PC-3 (cell line): ENCODE results near the gene AK4. TPM values are rescaled to one million over a fixed set of nuclear protein-coding genes. Genes with fewer than 3 reads are reported as not detected.

Experiments used
- ATAC-seq: fragments of 200-7000 bp; cut with Tn5 transposase; 2 replicates; pipeline ENCODE4 v1.9.1; 2020; ENCODE audit warnings: mild to moderate bottlenecking, moderate library complexity
- BruUV-seq: library from RNA; stranded (reverse); fragments of 400-500 nt; replicated peaks from 2 replicates; lab custom pipeline; 2021; lab: Mats Ljungman, UMichigan
- CTCF ChIA-PET: fragments of 300-600 bp; sonication (Branson Sonifier 250); formaldehyde crosslinking; loops from one replicate; lab custom pipeline; 2022; ENCODE audit warnings: antibody characterized with exemption; lab: Charles Lee
- POLR2A ChIA-PET: fragments of 300-600 bp; sonication (Branson Sonifier 250); formaldehyde crosslinking; loops from one replicate; lab custom pipeline; 2022; ENCODE audit warnings: antibody characterized with exemption; ENCODE audit not compliant: unreplicated experiment; lab: Charles Lee
- DNase-seq: peaks from one replicate; pipeline ENCODE4 v3.0.0-alpha.2; 2015
- H2AFZ ChIP-seq: fragments of 300-600 bp; sonication (generic); 2 replicates; pipeline ENCODE4 v1.6.0; 2016; ENCODE audit warnings: antibody characterized with exemption, low read length
- H3F3A ChIP-seq: fragments of 300-600 bp; sonication (generic); one replicate; pipeline ENCODE4 v1.6.0; 2017; ENCODE audit warnings: antibody characterized with exemption, low read length, control low read depth, mild to moderate bottlenecking; ENCODE audit not compliant: unreplicated experiment
- H3K27ac ChIP-seq: fragments of 300-600 bp; sonication (generic); 2 replicates; pipeline ENCODE4 v1.5.1; 2016; ENCODE audit warnings: mild to moderate bottlenecking, low read length
- H3K27me3 ChIP-seq: fragments of 300-600 bp; sonication (generic); 2 replicates; pipeline ENCODE4 v1.6.1; 2016; ENCODE audit warnings: low read length, mixed read lengths
- H3K36me3 ChIP-seq: fragments of 300-600 bp; sonication (generic); 2 replicates; pipeline ENCODE4 v1.6.1; 2016; ENCODE audit warnings: low read depth, mixed run types, low read length, mixed read lengths
- H3K4me1 ChIP-seq: fragments of 300-600 bp; sonication (generic); 2 replicates; pipeline ENCODE4 v1.5.1; 2016; ENCODE audit warnings: low read length; ENCODE audit not compliant: insufficient read depth
- H3K4me2 ChIP-seq: fragments of 300-600 bp; sonication (generic); 2 replicates; pipeline ENCODE4 v1.6.0; 2016; ENCODE audit warnings: low read length
- H3K4me3 ChIP-seq: fragments of 300-600 bp; sonication (generic); 2 replicates; pipeline ENCODE4 v1.5.1; 2016; ENCODE audit warnings: mild to moderate bottlenecking, low read length, mixed read lengths
- H3K79me2 ChIP-seq: fragments of 300-600 bp; sonication (generic); 2 replicates; pipeline ENCODE4 v1.6.1; 2017; ENCODE audit warnings: low read length, mixed read lengths
- H3K9ac ChIP-seq: fragments of 300-600 bp; sonication (generic); 2 replicates; pipeline ENCODE4 v1.6.0; 2016; ENCODE audit warnings: mild to moderate bottlenecking, low read length
- H3K9me2 ChIP-seq: fragments of 300-600 bp; sonication (generic); replicated peaks from 2 replicates; pipeline ENCODE4 v1.6.1; 2016; ENCODE audit warnings: mixed run types, low read length, mixed read lengths
- H3K9me3 ChIP-seq: fragments of 300-600 bp; sonication (generic); 2 replicates; pipeline ENCODE4 v1.6.1; 2016; ENCODE audit warnings: low read length, mixed read lengths
- H4K20me1 ChIP-seq: fragments of 300-600 bp; sonication (generic); 2 replicates; pipeline ENCODE4 v1.6.1; 2016; ENCODE audit warnings: low read length, mixed read lengths
- EZH2 ChIP-seq: fragments of 300-600 bp; sonication (generic); IDR thresholded peaks from one replicate; pipeline ENCODE4 v1.6.1; 2017; ENCODE audit warnings: antibody characterized with exemption, mild to moderate bottlenecking, low read length; ENCODE audit not compliant: unreplicated experiment
- EZH2phosphoT487 ChIP-seq: fragments of 300-600 bp; sonication (generic); IDR thresholded peaks from 2 replicates; pipeline ENCODE4 v1.6.1; 2018; ENCODE audit warnings: mild to moderate bottlenecking, antibody characterized with exemption, low read length, borderline replicate concordance
- intact Hi-C: fragments of 100-400 bp; cut with micrococcal nuclease; formaldehyde crosslinking; loops from 2 replicates; pipeline ENCODE4 v1.9.0; 2023
- total RNA-seq: library from RNA; depleted of rRNA; stranded (reverse); fragments of >200 nt; gene quantifications from 2 replicates; pipeline ENCODE4 v1.2.3, GENCODE V29; 2014
- TF ChIP-seq, protein P1 (sequence below): fragments of 300-600 bp; sonication (generic); conservative IDR thresholded peaks from 2 replicates; pipeline ENCODE4 v1.5.1; 2017; ENCODE audit warnings: antibody characterized with exemption, low read depth, mild to moderate bottlenecking, low read length

The AK4 gene
- total RNA-seq, 1 experiment from 2014 or later = 98.9 TPM

GRCh38 chr1:65105596-65105995 lies 42.4 kb upstream of the AK4 start:
- intact Hi-C loops = no loop called here
- Histone ChIP-seq H3K9ac (no peak overlapping the region), H3K9me2 (no peaks in the 10 kb centered on the region), H3F3A (no peaks in the 10 kb centered on the region), H3K4me2 (no peak overlapping the region), H3K79me2 (no peaks in the 10 kb centered on the region), H4K20me1 (no peaks in the 10 kb centered on the region), H3K27ac (no peak overlapping the region), H2AFZ (no peak overlapping the region), H3K9me3 (no peaks in the 10 kb centered on the region), H3K4me1 (peaks cover 10% of the 10 kb centered on the region), H3K4me3 (no peak overlapping the region), H3K36me3 (no peaks in the 10 kb centered on the region), H3K27me3 (no peaks in the 10 kb centered on the region)
- TF ChIP-seq EZH2 (no peak), EZH2phosphoT487 (no peak)
- TF ChIP-seq, protein P1, sequence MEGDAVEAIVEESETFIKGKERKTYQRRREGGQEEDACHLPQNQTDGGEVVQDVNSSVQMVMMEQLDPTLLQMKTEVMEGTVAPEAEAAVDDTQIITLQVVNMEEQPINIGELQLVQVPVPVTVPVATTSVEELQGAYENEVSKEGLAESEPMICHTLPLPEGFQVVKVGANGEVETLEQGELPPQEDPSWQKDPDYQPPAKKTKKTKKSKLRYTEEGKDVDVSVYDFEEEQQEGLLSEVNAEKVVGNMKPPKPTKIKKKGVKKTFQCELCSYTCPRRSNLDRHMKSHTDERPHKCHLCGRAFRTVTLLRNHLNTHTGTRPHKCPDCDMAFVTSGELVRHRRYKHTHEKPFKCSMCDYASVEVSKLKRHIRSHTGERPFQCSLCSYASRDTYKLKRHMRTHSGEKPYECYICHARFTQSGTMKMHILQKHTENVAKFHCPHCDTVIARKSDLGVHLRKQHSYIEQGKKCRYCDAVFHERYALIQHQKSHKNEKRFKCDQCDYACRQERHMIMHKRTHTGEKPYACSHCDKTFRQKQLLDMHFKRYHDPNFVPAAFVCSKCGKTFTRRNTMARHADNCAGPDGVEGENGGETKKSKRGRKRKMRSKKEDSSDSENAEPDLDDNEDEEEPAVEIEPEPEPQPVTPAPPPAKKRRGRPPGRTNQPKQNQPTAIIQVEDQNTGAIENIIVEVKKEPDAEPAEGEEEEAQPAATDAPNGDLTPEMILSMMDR = no peak
- POLR2A ChIA-PET = no interaction called here
- no TSS peak for BruUV-seq
- peak; percentile 45 for DNase-seq
- CTCF ChIA-PET = interaction anchor here (0.5 kb wide), 1 partner anchor 366 kb away, joined by 4 read pairs; no protein-coding TSS in a partner anchor
- ATAC-seq = no peak

DNA sequence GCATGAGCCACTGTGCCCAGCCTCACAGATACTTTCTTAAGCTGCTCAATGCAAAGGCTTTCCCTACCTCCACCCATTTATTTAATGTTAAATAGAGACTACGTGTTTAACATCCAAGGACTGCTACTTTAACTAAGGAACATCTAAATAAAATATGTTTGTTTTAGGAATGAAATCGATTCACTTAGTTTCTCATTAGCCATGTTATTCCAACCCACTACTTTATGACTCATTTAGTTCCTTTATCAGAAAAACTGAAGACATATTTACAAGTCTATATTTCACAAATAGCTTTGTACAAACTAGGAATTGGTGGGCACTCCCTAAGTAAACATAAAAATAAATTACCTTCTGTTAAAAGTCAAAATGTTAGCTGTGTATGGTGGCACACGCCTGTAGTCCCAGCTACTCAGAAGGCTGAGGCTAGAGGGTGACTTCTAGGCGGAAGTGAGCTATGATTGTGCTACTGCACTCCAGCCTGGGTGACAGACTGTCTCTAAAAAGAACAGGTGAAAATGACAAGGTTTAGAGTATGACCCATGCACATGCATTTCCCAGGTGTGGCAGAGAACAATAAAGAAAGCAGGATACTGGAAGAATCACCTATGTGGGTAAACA lies 39.9 kb upstream of the AK4 start:
- peaks cover 10% of the 10 kb centered on the region for H3K4me1 ChIP-seq
- peak overlapping the region; percentile 33 for H3K4me2 ChIP-seq
- ATAC-seq (peak; percentile 70), DNase-seq (peak; percentile 28)
- no peaks in the 10 kb centered on the region for H3F3A ChIP-seq
- intact Hi-C loops = no loop called here
- TF ChIP-seq EZH2 (no peak), EZH2phosphoT487 (no peak)
- TF ChIP-seq, protein P1 = no peak
- H3K27ac ChIP-seq = no peak overlapping the region
- no peaks in the 10 kb centered on the region for H3K9me2 ChIP-seq
- H4K20me1 ChIP-seq = no peaks in the 10 kb centered on the region
- H3K4me3 ChIP-seq = no peak overlapping the region
- H3K79me2 ChIP-seq = no peaks in the 10 kb centered on the region
- no peak overlapping the region for H3K9ac ChIP-seq
- H3K27me3 ChIP-seq = no peaks in the 10 kb centered on the region
- H3K36me3 ChIP-seq = no peaks in the 10 kb centered on the region
- POLR2A ChIA-PET = no interaction called here
- no peaks in the 10 kb centered on the region for H3K9me3 ChIP-seq
- BruUV-seq = no TSS peak
- CTCF ChIA-PET = no interaction called here
- no peak overlapping the region for H2AFZ ChIP-seq

DNA sequence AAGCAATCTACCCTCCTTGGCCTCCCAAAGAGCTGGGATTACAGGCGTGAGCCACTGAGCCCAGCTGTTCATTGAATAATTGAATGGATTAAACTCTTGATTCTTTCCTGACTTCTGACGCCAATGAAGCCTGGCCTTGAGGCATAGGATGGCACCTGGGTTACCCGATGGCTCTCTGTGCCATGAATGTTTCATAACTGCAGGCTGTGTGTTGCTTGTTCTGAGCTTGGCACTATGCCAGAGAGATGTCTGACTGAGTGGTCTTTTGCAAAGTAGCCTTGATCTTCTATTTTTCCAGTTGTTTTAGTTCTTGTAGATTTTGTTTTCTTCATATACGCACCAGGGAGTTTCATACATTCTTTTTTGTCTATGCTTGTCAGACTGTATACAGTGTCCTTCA lies 38.5 kb upstream of the AK4 start:
- POLR2A ChIA-PET = no interaction called here
- Histone ChIP-seq H2AFZ (no peak overlapping the region), H3K27me3 (no peaks in the 10 kb centered on the region), H3F3A (no peaks in the 10 kb centered on the region), H3K9me2 (no peaks in the 10 kb centered on the region), H3K79me2 (no peaks in the 10 kb centered on the region), H3K9me3 (no peaks in the 10 kb centered on the region), H3K4me3 (no peak overlapping the region), H3K27ac (no peak overlapping the region), H3K4me2 (no peak overlapping the region), H3K36me3 (no peaks in the 10 kb centered on the region), H3K4me1 (peaks cover 10% of the 10 kb centered on the region), H4K20me1 (no peaks in the 10 kb centered on the region), H3K9ac (no peak overlapping the region)
- intact Hi-C loops = no loop called here
- no peak for ATAC-seq
- no peak for DNase-seq
- CTCF ChIA-PET = no interaction called here
- no TSS peak for BruUV-seq
- TF ChIP-seq EZH2phosphoT487 (no peak), EZH2 (no peak)
- TF ChIP-seq, protein P1 = no peak
